Breast epithelium (tissue), 3 donors: ENCODE results near the gene CDC42SE2.

Experiments
- CTCF ChIP-seq, 3 donors: fragments of 450-650 bp; IDR thresholded peaks; one replicate each; pipeline ENCODE4 v1.5.1; 2016 to 2017; ENCODE audit warnings: antibody characterized with exemption in 3 of 3, mild to moderate bottlenecking in 3 of 3, moderate library complexity in 3 of 3
- POLR2A ChIP-seq: fragments of 450-650 bp; IDR thresholded peaks from one replicate; pipeline ENCODE4 v1.6.1; 2016; ENCODE audit warnings: antibody characterized with exemption, mild to moderate bottlenecking, moderate library complexity
- POLR2AphosphoS5 ChIP-seq, 3 donors: sonication (generic); formaldehyde crosslinking; IDR thresholded peaks; one replicate each; pipeline ENCODE4 v1.6.1; 2017; ENCODE audit warnings: antibody characterized with exemption in 3 of 3

GRCh38 chr5:131297886-131298285, 34.0 kb downstream of the CDC42SE2 start:
- no peak for TF ChIP-seq CTCF (IDR thresholded peaks at IDR 0.05)
- no peak for TF ChIP-seq POLR2AphosphoS5 (IDR thresholded peaks at IDR 0.05)
- TF ChIP-seq POLR2A: no peak
